Measurements from ENCODE around the gene KLHL21.
A peak's percentile ranks its signal among the peaks of the same experiment; 100 is the strongest.

DNA sequence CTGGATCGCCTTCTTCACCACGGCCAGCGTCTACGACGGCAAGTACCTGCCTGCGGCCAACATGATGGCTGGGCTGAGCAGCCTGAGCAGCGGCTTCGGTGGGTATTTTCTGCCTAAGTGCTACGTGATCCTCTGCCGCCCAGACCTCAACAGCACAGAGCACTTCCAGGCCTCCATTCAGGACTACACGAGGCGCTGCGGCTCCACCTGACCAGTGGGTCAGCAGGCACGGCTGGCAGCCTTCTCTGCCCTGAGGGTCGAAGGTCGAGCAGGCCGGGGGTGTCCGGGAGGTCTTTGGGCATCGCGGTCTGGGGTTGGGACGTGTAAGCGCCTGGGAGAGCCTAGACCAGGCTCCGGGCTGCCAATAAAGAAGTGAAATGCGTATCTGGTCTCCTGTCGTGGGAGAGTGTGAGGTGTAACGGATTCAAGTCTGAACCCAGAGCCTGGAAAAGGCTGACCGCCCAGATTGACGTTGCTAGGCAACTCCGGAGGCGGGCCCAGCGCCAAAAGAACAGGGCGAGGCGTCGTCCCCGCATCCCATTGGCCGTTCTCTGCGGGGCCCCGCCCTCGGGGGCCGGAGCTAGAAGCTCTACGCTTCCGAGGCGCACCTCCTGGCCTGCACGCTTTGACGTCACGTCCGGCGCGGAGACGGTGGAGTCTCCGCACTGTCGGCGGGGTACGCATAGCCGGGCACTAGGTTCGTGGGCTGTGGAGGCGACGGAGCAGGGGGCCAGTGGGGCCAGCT, 23.1 kb downstream of the KLHL21 start, which contains the start of gene ZBTB48:
- TF ChIP-seq, protein P1, sequence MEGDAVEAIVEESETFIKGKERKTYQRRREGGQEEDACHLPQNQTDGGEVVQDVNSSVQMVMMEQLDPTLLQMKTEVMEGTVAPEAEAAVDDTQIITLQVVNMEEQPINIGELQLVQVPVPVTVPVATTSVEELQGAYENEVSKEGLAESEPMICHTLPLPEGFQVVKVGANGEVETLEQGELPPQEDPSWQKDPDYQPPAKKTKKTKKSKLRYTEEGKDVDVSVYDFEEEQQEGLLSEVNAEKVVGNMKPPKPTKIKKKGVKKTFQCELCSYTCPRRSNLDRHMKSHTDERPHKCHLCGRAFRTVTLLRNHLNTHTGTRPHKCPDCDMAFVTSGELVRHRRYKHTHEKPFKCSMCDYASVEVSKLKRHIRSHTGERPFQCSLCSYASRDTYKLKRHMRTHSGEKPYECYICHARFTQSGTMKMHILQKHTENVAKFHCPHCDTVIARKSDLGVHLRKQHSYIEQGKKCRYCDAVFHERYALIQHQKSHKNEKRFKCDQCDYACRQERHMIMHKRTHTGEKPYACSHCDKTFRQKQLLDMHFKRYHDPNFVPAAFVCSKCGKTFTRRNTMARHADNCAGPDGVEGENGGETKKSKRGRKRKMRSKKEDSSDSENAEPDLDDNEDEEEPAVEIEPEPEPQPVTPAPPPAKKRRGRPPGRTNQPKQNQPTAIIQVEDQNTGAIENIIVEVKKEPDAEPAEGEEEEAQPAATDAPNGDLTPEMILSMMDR (IDR thresholded peaks at IDR 0.05 in 2 of 3, conservative IDR thresholded peaks at IDR 0.05 in 1 of 3; ENCODE audit: borderline replicate concordance in 1 of 3, insufficient read depth in 1 of 3, low read depth in 2 of 3, low read length in 2 of 3) = no peak
- TF ChIP-seq EZH2phosphoT487 (IDR thresholded peaks at IDR 0.05; ENCODE audit: borderline replicate concordance) (no peak), SRF (IDR thresholded peaks at IDR 0.05; ENCODE audit: low read depth) (no peak), SIN3A (IDR thresholded peaks at IDR 0.05; ENCODE audit: low read depth) (peak; percentile 86), ZNF274 (IDR thresholded peaks at IDR 0.05; ENCODE audit: low read depth, low read length) (no peak), EZH2 (IDR thresholded peaks at IDR 0.05) (no peak), POLR2A (IDR thresholded peaks at IDR 0.05; ENCODE audit: borderline replicate concordance, extremely low read depth, insufficient read depth, insufficient read length) (peak; percentile 49), FOSL1 (IDR thresholded peaks at IDR 0.05; ENCODE audit: low read depth) (no peak)
- TF ChIP-seq, protein P2, sequence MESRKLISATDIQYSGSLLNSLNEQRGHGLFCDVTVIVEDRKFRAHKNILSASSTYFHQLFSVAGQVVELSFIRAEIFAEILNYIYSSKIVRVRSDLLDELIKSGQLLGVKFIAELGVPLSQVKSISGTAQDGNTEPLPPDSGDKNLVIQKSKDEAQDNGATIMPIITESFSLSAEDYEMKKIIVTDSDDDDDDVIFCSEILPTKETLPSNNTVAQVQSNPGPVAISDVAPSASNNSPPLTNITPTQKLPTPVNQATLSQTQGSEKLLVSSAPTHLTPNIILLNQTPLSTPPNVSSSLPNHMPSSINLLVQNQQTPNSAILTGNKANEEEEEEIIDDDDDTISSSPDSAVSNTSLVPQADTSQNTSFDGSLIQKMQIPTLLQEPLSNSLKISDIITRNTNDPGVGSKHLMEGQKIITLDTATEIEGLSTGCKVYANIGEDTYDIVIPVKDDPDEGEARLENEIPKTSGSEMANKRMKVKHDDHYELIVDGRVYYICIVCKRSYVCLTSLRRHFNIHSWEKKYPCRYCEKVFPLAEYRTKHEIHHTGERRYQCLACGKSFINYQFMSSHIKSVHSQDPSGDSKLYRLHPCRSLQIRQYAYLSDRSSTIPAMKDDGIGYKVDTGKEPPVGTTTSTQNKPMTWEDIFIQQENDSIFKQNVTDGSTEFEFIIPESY (IDR thresholded peaks at IDR 0.05; ENCODE audit: extremely low read depth, insufficient replicate concordance, low read length) = peak; percentile 24
- TF ChIP-seq, protein P3, sequence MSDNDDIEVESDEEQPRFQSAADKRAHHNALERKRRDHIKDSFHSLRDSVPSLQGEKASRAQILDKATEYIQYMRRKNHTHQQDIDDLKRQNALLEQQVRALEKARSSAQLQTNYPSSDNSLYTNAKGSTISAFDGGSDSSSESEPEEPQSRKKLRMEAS (IDR thresholded peaks at IDR 0.05) = no peak
